WTC11 (cell line): Measurements from ENCODE around the gene ZFAND6. TPM values are rescaled to one million over a fixed set of nuclear protein-coding genes. Genes with fewer than 3 reads are reported as not detected.
A peak's percentile ranks its signal among the peaks of the same experiment; 100 is the strongest.

Experiments used
- ATAC-seq: fragments of 200-7000 bp; cut with Tn5 transposase; 2 replicates; pipeline ENCODE4 v1.10.0; 2021; ENCODE audit warnings: mild to moderate bottlenecking, moderate library complexity
- CTCF ChIA-PET: fragments of 300-600 bp; sonication (Branson Sonifier 250); formaldehyde crosslinking; loops from one replicate; lab custom pipeline; 2021; ENCODE audit warnings: antibody characterized with exemption; lab: Charles Lee
- POLR2A ChIA-PET: fragments of 350-600 bp; sonication (Branson Sonifier 250); formaldehyde crosslinking; loops from one replicate; lab custom pipeline; 2021; ENCODE audit warnings: antibody characterized with exemption; lab: Charles Lee
- DNase-seq: peaks from one replicate; pipeline ENCODE4 v3.0.0; 2021; ENCODE audit warnings: low spot score
- H3K27ac Mint-ChIP-seq: 2 replicates; pipeline ENCODE4 v1.8.0; 2021; ENCODE audit warnings: mixed read lengths
- H3K27me3 Mint-ChIP-seq: 2 replicates; pipeline ENCODE4 v1.8.0; 2021; ENCODE audit warnings: low read depth, mild to moderate bottlenecking, moderate library complexity, mixed read lengths
- H3K36me3 Mint-ChIP-seq: 2 replicates; pipeline ENCODE4 v1.8.0; 2021; ENCODE audit warnings: mixed read lengths
- H3K4me1 Mint-ChIP-seq: 2 replicates; pipeline ENCODE4 v1.8.0; 2022; ENCODE audit warnings: mixed read lengths
- H3K4me3 Mint-ChIP-seq: 2 replicates; pipeline ENCODE4 v1.8.0; 2021; ENCODE audit warnings: mild to moderate bottlenecking, moderate library complexity, mixed read lengths
- H3K9me3 Mint-ChIP-seq: 2 replicates; pipeline ENCODE4 v1.8.0; 2021; ENCODE audit warnings: mixed read lengths
- AR ChIP-seq: fragments of 250-450 bp; sonication (Bioruptor Pico); IDR thresholded peaks from 2 replicates; pipeline ENCODE4 v1.9.0; 2021; ENCODE audit warnings: mild to moderate bottlenecking
- CREB1 ChIP-seq: sonication (generic); formaldehyde crosslinking; IDR thresholded peaks from 2 replicates; pipeline ENCODE4 v1.8.0; 2023; ENCODE audit warnings: mild to moderate bottlenecking, missing genetic modification reagents
- ELF4 ChIP-seq: sonication (generic); formaldehyde crosslinking; IDR thresholded peaks from 2 replicates; pipeline ENCODE4 v1.8.1; 2022; ENCODE audit warnings: low read depth, mild to moderate bottlenecking, moderate library complexity, missing genetic modification reagents
- EMX1 ChIP-seq: fragments of 250-450 bp; sonication (Bioruptor Pico); IDR thresholded peaks from 2 replicates; pipeline ENCODE4 v1.8.0; 2021; ENCODE audit warnings: mild to moderate bottlenecking
- ERG ChIP-seq: fragments of 250-450 bp; sonication (Bioruptor Pico); IDR thresholded peaks from 2 replicates; pipeline ENCODE4 v1.8.0; 2021; ENCODE audit warnings: mild to moderate bottlenecking
- ETV6 ChIP-seq: sonication (generic); formaldehyde crosslinking; IDR thresholded peaks from 2 replicates; pipeline ENCODE4 v1.8.1; 2022; ENCODE audit warnings: mild to moderate bottlenecking, missing genetic modification reagents
- IRF1 ChIP-seq: sonication (generic); formaldehyde crosslinking; IDR thresholded peaks from 2 replicates; pipeline ENCODE4 v1.8.0; 2023; ENCODE audit warnings: missing genetic modification reagents
- JAZF1 ChIP-seq: fragments of 250-450 bp; sonication (Bioruptor Pico); IDR thresholded peaks from 2 replicates; pipeline ENCODE4 v1.9.0; 2021; ENCODE audit warnings: moderate library complexity, mild to moderate bottlenecking, inconsistent platforms
- MYBL2 ChIP-seq: sonication (generic); formaldehyde crosslinking; IDR thresholded peaks from 2 replicates; pipeline ENCODE4 v1.8.1; 2023; ENCODE audit warnings: mild to moderate bottlenecking, moderate library complexity, missing genetic modification reagents
- PREB ChIP-seq: sonication (generic); formaldehyde crosslinking; IDR thresholded peaks from 2 replicates; pipeline ENCODE4 v1.8.1; 2022; ENCODE audit warnings: mild to moderate bottlenecking, missing genetic modification reagents, moderate library complexity, borderline replicate concordance
- RELA ChIP-seq: sonication (generic); formaldehyde crosslinking; IDR thresholded peaks from 2 replicates; pipeline ENCODE4 v1.8.1; 2022; ENCODE audit warnings: missing genetic modification reagents, mild to moderate bottlenecking, borderline replicate concordance
- SMAD4 ChIP-seq: sonication (generic); formaldehyde crosslinking; IDR thresholded peaks from 2 replicates; pipeline ENCODE4 v1.8.0; 2022; ENCODE audit warnings: mild to moderate bottlenecking, missing genetic modification reagents
- SOX15 ChIP-seq: fragments of 250-450 bp; sonication (Bioruptor Pico); IDR thresholded peaks from 2 replicates; pipeline ENCODE4 v1.9.0; 2021; ENCODE audit warnings: mild to moderate bottlenecking
- ZNF219 ChIP-seq: sonication (generic); formaldehyde crosslinking; IDR thresholded peaks from 2 replicates; pipeline ENCODE4 v1.8.0; 2023; ENCODE audit warnings: missing genetic modification reagents, mild to moderate bottlenecking, borderline replicate concordance
- ZNF671 ChIP-seq: fragments of 250-450 bp; sonication (Bioruptor Pico); IDR thresholded peaks from 2 replicates; pipeline ENCODE4 v1.8.0; 2021; ENCODE audit warnings: mild to moderate bottlenecking
- total RNA-seq: library from RNA; stranded (reverse); gene quantifications from 3 replicates; pipeline ENCODE4 v1.2.3, GENCODE V29; 2021
- TF ChIP-seq, protein P1 (sequence below): sonication (generic); formaldehyde crosslinking; IDR thresholded peaks from 2 replicates; pipeline ENCODE4 v1.8.1; 2022; ENCODE audit warnings: low read depth, mild to moderate bottlenecking, moderate library complexity, missing genetic modification reagents, borderline replicate concordance
- TF ChIP-seq, protein P2 (sequence below): sonication (generic); formaldehyde crosslinking; IDR thresholded peaks from 2 replicates; pipeline ENCODE4 v1.8.1; 2022; ENCODE audit warnings: low read depth, missing genetic modification reagents, borderline replicate concordance
- TF ChIP-seq, protein P3 (sequence below): sonication (generic); formaldehyde crosslinking; IDR thresholded peaks from 2 replicates; pipeline ENCODE4 v1.8.1; 2023; ENCODE audit warnings: mild to moderate bottlenecking, missing genetic modification reagents
- TF ChIP-seq, protein P4 (sequence below): sonication (generic); formaldehyde crosslinking; IDR thresholded peaks from 2 replicates; pipeline ENCODE4 v1.8.0; 2022; ENCODE audit warnings: mild to moderate bottlenecking, missing genetic modification reagents
- TF ChIP-seq, protein P5 (sequence below): sonication (generic); formaldehyde crosslinking; IDR thresholded peaks from 2 replicates; pipeline ENCODE4 v1.8.1; 2022; ENCODE audit warnings: missing genetic modification reagents, borderline replicate concordance

The ZFAND6 gene
- total RNA-seq, 1 experiment from 2014 or later: 114 TPM

- Mint-ChIP-seq H3K4me3 (no peak overlapping the region), H3K27ac (no peak overlapping the region), H3K4me1 (no peaks in the 10 kb centered on the region), H3K9me3 (no peaks in the 10 kb centered on the region), H3K36me3 (peaks cover 14% of the 10 kb centered on the region), H3K27me3 (no peaks in the 10 kb centered on the region)
- ChIA-PET POLR2A (no interaction called here), CTCF (interaction anchor here (0.6 to 1.4 kb wide), 2 partner anchors 20 to 169 kb away, joined by 4 to 6 read pairs; no protein-coding TSS in a partner anchor)
- ATAC-seq (no peak), DNase-seq (no peak)
- TF ChIP-seq ERG (CRISPR knock-in tag): no peak
- TF ChIP-seq, protein P1, sequence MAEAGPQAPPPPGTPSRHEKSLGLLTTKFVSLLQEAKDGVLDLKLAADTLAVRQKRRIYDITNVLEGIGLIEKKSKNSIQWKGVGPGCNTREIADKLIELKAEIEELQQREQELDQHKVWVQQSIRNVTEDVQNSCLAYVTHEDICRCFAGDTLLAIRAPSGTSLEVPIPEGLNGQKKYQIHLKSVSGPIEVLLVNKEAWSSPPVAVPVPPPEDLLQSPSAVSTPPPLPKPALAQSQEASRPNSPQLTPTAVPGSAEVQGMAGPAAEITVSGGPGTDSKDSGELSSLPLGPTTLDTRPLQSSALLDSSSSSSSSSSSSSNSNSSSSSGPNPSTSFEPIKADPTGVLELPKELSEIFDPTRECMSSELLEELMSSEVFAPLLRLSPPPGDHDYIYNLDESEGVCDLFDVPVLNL (CRISPR knock-in tag): no peak
- TF ChIP-seq IRF1 (CRISPR knock-in tag): no peak
- TF ChIP-seq EMX1: no peak
- TF ChIP-seq ZNF671 (CRISPR knock-in tag): no peak
- no peak for TF ChIP-seq CREB1 (CRISPR knock-in tag)
- TF ChIP-seq RELA: no peak
- no peak for TF ChIP-seq SOX15 (CRISPR knock-in tag)
- no peak for TF ChIP-seq AR (CRISPR knock-in tag)
- no peak for TF ChIP-seq ZNF219 (CRISPR knock-in tag)
- no peak for TF ChIP-seq JAZF1 (CRISPR knock-in tag)
Measured at GRCh38 chr15:80140909-80141308, 81.4 kb downstream of the ZFAND6 start.

GRCh38 chr15:80141916-80142598 is 82.6 kb downstream of the ZFAND6 start:
- Mint-ChIP-seq H3K9me3 (0 out of 2 replicates have a peak, but pooled peaks cover 3% of the 10 kb centered on the region), H3K4me1 (no peaks in the 10 kb centered on the region), H3K27ac (peak overlapping the region; percentile 3; the same call in 1 of the 2 replicates), H3K36me3 (peaks cover 9% of the 10 kb centered on the region), H3K4me3 (no peak overlapping the region), H3K27me3 (no peaks in the 10 kb centered on the region)
- CTCF ChIA-PET: no interaction called here
- no peak for ATAC-seq
- no peak for DNase-seq
- POLR2A ChIA-PET: no interaction called here
- TF ChIP-seq, protein P2, sequence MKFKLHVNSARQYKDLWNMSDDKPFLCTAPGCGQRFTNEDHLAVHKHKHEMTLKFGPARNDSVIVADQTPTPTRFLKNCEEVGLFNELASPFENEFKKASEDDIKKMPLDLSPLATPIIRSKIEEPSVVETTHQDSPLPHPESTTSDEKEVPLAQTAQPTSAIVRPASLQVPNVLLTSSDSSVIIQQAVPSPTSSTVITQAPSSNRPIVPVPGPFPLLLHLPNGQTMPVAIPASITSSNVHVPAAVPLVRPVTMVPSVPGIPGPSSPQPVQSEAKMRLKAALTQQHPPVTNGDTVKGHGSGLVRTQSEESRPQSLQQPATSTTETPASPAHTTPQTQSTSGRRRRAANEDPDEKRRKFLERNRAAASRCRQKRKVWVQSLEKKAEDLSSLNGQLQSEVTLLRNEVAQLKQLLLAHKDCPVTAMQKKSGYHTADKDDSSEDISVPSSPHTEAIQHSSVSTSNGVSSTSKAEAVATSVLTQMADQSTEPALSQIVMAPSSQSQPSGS: no peak
- TF ChIP-seq MYBL2 (CRISPR knock-in tag) (no peak), ETV6 (CRISPR knock-in tag) (no peak), ELF4 (CRISPR knock-in tag) (no peak), SMAD4 (CRISPR knock-in tag) (no peak), PREB (CRISPR knock-in tag) (no peak), ZNF219 (CRISPR knock-in tag) (no peak)
- TF ChIP-seq, protein P3, sequence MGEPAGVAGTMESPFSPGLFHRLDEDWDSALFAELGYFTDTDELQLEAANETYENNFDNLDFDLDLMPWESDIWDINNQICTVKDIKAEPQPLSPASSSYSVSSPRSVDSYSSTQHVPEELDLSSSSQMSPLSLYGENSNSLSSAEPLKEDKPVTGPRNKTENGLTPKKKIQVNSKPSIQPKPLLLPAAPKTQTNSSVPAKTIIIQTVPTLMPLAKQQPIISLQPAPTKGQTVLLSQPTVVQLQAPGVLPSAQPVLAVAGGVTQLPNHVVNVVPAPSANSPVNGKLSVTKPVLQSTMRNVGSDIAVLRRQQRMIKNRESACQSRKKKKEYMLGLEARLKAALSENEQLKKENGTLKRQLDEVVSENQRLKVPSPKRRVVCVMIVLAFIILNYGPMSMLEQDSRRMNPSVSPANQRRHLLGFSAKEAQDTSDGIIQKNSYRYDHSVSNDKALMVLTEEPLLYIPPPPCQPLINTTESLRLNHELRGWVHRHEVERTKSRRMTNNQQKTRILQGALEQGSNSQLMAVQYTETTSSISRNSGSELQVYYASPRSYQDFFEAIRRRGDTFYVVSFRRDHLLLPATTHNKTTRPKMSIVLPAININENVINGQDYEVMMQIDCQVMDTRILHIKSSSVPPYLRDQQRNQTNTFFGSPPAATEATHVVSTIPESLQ: no peak
- TF ChIP-seq, protein P4, sequence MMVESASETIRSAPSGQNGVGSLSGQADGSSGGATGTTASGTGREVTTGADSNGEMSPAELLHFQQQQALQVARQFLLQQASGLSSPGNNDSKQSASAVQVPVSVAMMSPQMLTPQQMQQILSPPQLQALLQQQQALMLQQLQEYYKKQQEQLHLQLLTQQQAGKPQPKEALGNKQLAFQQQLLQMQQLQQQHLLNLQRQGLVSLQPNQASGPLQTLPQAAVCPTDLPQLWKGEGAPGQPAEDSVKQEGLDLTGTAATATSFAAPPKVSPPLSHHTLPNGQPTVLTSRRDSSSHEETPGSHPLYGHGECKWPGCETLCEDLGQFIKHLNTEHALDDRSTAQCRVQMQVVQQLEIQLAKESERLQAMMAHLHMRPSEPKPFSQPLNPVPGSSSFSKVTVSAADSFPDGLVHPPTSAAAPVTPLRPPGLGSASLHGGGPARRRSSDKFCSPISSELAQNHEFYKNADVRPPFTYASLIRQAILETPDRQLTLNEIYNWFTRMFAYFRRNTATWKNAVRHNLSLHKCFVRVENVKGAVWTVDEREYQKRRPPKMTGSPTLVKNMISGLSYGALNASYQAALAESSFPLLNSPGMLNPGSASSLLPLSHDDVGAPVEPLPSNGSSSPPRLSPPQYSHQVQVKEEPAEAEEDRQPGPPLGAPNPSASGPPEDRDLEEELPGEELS (CRISPR knock-in tag): no peak
- TF ChIP-seq, protein P5, sequence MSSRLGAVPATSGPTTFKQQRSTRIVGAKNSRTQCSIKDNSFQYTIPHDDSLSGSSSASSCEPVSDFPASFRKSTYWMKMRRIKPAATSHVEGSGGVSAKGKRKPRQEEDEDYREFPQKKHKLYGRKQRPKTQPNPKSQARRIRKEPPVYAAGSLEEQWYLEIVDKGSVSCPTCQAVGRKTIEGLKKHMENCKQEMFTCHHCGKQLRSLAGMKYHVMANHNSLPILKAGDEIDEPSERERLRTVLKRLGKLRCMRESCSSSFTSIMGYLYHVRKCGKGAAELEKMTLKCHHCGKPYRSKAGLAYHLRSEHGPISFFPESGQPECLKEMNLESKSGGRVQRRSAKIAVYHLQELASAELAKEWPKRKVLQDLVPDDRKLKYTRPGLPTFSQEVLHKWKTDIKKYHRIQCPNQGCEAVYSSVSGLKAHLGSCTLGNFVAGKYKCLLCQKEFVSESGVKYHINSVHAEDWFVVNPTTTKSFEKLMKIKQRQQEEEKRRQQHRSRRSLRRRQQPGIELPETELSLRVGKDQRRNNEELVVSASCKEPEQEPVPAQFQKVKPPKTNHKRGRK (CRISPR knock-in tag): no peak
